Measurements from ENCODE around the gene ABHD16A.
A peak's percentile ranks its signal among the peaks of the same experiment; 100 is the strongest.

ABHD16A gene

DNA sequence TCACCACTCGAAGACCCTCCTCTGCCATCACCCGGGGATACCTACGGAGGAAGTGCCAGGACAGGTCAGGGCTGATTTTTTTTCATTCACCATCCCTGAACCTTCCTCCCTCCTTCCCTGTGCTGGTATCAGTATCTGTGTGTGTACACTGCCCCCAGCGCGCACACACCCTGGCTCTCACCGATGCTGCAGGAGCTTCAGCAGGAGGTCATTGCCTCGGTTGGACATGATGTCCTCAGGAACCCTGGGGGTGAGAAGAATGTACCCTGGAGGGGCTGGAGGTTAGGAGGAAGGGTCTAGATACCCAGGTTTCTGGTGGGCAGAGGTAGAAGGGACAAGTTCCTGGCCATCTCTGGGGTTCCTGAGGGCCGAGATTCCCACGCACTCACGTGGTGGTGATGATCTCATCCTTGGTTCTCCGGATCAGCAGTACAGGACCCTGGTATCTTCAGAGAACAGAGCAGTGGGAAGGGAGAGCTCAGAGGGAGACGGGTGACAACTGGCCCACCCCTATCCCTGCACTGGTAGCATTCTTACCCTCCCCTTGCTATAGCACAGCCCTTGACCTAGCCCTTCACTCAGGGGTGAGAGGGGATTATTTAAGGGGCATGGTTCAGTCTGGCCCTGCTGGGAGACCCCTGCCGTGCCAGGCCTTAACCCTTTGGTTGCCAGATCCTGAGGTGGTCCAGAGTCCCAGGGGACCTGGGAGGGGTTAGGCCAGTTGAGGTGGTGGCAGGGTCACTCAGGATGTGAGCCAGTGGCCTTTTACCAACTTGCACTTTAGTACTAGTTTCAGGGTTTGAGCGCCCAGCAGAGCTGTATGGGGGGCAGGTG lies 15.0 kb downstream of the ABHD16A start:
- no peak for DNase-seq

DNA sequence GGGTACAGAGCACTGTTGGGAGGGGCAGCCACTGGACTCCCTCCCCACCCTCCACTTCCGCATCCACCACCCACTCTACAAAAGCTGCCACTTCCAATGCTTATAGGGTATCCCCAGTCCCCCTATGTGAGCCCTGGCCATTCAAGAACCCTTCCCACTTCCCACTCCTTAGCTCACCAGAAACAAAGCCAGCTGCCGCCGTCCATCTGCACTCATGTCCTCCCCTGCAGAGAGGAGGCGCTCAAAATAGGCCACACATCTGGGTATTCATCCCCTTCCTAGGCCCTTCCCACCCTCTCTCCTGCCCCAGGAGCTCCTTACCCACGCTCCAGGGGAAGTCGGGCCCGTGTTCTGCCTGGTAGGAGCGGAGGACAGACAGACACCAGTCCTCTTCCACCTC lies 15.8 kb downstream of the ABHD16A start:
- no peak for DNase-seq

DNA sequence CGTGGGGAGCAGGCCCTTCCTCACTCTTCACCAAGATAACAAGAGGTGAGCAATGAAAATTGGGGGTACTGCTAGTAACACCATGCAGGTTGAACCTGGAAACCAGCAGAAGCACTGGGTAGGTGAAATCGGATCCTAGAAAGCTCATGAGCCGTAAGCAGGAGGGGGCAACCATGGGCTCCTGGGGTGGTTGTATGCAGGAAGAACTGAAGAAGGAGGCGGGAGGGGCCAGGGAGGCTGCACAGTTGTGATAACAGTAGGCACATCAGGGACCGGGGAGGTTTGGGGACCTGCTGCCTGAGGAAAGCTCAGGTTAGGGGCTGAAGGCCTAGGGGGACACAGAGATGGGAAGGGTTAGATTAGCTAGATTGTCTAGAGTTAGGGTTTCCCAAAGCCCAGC lies 16.6 kb downstream of the ABHD16A start:
- no peak for DNase-seq

DNA sequence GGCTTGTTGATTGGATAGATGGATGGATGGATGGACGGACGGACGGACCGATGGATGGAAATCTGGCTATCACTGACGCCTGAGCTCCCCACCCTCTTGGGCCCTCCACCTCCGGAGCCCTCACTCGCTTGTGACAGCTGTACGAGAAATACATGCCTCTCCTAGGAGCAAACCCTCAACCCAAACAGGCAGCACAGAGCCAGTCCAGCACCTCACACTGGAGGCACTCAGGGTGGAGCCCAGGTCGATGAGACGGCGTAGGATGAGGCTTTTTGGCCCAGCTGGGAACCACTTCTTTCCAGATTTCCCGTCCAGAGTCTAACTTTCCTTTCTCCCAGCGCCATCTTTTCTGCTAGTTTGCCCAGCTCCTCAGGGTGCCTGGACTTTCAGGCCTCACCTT lies 19.5 kb downstream of the ABHD16A start:
- no peak for DNase-seq

DNA sequence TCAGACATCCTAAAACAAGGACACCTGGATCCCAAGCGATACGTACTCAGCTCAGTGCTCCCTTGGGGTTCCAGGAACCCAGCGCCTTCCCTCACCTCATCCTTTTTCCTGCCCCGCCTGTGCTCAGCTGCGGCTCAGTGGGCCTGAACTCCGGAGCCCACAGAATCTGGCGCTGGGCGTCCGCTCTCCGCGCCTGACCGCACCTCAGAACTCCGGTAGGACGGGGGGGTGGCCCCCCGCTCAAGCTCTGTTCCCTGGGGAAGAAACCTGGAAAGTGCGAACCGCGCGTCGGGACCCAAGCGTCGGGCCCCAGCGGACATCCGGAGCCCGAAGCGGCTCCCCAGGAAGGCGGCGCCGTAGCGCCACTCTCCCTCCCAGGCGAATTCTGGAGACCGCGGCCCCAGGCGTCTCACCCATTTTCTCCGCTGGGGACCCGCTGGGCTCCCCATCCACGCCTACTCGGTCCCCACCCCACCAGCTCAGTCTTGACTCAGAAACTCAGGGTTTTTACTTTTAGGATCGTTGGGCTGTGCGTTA lies 21.9 kb downstream of the ABHD16A start:
- DNase-seq, result peak in 3 of 5 donors; percentile 26 to 40 (median 32)

DNA sequence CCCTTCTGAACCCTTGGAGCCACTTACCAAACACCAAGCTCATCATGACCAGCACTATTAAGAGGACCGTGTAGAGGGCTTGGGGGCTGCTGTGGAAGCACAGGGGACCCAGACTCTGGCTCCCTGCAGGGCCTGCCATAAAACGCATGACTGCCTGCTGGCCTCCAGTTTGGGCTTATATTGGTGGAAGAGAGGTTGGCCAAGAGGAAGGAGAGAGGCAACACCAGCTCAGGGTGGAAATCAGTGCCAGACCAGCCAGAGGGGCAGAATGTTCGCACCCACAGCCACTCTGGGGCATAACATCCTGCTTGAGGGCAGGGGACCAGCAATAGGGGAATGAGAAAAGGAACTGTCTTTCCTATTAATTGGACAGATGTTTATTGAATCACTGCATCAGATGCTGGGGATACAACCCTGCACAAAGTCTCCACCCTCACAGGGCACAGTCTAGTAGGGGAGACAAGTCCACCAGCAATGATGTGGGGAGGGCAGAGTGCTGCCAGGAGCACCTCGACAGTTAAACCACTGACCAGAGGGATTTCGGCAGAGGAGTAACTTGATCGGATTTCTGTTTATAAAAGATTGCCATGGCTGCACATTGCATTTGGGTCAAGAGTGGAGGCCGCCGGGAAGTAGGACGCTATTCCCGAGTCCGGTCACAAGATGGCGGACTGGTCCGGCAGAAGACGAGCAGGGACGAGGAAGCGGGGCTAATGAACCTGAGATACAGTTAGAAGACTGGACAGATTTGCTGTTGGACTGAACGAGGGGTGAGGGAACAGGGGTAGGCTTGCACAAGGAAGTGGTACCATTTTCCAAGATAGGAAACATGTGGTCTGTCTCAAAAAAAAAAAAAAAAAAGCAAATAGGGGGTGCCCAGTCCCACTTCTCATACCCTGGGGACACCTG lies 22.6 kb downstream of the ABHD16A start, which contains the start of gene LY6G5C:
LY6G5C (minus strand) TSS at position 842 of the 909 bp plus-strand sequence; CDS start at position 148, 694 bp downstream.
- peak; percentile 22 to 79 (median 49) for DNase-seq

DNA sequence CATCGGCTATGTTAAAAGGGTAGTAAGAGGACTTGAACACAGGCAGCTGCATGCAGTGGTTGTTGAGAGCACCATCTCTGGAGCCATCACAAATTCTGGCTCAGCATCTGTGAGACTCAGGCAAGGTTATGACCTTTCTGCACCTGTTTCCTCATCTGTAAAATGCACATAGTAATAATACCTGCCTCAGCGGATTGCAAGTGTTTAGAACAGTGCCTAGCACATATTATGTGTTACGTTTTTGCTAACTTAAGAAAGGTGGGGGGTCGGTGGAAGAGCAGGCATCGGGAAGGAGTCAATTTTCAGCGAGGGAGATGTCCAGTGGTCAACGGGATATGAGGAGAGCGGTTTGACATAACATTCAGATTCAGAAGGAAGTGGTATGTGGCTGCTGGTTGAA lies 25.2 kb downstream of the ABHD16A start:
- DNase-seq, result no peak

DNA sequence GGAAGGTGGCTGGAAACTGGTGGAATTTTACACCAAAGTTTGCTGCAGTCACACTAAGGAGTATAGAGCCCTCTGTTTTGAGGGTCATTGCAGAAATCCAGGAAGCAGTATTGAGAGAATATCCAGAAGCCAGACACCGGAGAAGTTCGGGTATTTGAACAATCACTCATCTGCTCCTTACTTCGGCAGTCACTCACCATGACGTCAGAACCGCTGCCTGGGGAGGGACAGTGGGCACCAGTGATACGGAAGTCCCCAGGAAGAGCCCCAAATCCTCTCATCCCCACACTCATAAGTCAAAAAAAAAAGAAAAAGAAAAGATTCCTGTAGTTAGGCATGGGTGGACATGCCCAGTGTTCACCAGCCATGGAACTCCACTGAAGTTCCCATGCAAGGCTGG lies 26.2 kb downstream of the ABHD16A start:
- DNase-seq, result no peak

DNA sequence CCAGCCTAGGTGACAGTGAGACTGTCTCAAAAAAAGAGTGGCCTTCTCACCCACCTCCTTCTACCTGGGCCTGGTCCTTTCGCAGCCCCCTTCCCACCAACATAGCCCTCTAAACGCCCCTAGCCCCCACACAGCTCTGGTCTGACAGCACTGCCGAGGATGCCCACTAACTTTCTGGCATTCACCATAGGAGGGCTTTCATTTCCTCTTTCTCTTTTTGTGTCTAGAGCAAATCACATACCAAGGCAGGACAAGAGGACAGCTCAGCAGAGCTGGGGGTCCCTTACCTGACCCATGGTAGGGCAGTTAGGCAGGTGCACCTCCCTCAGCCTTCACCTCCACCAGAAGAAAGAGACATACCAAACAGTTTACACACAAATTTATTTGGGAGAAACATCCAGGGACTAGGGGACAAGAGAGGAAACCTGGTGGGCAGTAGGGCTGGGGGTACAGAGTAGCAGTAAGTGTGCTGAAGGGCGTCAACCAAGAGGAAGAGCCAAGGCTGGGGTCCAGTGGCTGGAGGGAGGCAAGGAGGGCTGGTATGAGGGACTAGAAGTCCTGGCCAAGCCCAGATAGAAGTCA lies 26.7 kb downstream of the ABHD16A start:
- no peak for DNase-seq

DNA sequence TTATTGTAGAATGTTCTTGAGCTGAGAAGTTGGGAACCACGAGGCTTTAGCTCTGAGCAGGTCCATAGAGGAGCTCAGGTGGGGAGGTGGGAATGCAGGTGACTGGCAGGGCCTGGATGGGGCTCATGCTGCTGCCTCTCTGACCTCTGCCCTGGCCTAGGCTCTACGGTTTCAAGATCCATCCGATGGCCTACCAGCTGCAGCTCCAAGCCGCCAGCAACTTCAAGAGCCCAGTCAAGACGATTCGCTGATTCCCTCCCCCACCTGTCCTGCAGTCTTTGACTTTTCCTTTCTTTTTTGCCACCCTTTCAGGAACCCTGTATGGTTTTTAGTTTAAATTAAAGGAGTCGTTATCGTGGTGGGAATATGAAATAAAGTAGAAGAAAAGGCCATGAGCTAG lies 33.4 kb downstream of the ABHD16A start, which contains the start of gene LY6G5B:
LY6G5B (plus strand) TSS at position 301 of the 400 bp plus-strand sequence. CDS start 975 bp downstream, outside the sequence.
- DNase-seq, result no peak

DNA sequence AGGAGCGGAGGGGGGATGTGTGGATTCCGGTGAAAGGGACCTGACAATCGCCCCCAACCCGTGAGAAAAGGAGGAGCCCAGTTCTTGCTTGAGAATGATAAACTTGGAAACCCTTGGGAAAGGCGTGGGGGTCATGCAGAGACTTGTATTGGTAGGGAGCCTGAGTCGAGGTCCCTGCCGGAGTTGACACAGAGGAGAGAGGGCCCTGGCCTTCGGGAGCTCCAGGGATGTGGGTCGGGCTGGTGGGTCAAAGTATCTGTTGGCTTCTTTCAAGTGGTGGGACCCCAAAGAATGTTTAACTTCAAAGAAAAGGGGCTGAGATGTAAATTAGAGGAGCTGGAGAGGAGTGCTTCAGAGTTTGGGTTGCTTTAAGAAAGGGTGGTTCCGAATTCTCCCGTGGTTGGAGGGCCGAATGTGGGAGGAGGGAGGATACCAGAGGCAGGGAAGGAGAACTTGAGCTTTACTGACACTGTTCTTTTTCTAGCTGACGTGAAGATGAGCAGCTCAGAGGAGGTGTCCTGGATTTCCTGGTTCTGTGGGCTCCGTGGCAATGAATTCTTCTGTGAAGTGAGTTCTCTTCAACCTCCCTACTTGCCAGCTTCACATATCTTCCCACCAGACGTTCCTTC lies 36.7 kb downstream of the ABHD16A start:
- no peak for DNase-seq

DNA sequence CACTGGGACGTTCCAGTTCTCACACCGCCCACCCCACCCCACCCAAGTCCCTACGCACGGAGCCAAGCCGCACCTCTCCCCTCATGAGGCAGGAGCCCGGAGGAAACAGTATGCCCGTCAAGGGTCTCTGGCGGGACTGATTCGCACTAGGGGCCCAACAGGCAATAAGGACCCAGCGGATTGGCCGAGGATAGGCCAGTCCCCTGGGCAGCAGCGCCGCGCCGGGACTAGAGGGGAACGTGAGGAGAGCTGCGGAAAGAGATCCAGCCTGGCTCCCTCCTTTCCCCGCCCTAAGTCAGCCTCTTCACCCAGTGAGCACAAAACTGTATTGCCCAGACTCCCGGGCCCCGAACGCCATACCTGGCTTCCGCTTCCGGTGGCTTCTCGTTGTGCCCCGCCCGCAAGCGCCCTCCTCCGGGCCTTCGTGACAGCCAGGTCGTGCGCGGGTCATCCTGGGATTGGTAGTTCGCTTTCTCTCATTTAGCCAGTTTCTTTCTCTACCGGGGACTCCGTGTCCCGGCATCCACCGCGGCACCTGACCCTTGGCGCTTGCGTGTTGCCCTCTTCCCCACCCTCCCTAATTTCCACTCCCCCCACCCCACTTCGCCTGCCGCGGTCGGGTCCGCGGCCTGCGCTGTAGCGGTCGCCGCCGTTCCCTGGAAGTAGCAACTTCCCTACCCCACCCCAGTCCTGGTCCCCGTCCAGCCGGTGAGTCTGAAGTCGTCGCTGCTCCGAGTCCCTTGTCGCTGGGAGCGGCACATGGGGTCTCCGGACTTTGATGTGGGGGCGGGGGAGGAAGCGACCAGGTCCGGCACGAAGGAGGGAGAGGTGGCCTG lies 37.4 kb downstream of the ABHD16A start, which contains the start of gene CSNK2B:
CSNK2B (plus strand) TSS at position 580 of the 836 bp plus-strand sequence. CDS start 752 bp downstream, outside the sequence.
- DNase-seq, result peak; percentile 97 to 99 (median 98)

DNA sequence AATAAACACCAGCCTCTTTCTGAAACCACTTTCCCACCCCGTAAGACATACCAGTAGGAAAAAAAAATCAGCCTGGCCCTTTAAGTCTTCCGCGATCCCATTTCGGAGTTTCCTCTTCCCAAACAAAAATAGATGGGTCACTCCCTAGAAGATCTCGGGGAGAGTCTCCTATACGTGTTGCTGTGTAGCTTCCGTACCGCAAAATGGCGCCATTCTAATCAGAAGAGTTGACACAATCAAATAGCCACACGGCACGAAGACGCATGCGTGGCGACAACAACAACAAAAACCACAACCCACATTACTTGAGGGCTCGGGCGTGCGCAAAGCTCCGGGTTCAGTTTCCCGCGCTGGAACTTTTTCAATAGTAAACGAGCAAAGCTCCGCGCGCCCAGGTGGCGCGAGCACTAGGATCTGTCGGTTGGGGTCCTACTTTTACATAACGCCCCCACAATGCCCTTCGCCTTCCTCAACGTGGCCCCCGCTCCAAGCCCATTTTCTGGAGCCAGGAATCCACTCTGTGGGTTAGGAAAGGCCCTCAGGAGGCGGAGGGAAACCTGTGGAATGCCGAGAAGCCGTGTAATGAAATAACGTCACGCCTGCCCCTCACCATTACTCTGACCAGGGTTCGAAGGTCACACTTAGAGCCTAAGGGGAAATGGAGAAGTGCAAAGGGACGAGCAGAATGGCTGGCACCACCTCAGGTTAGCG lies 38.2 kb downstream of the ABHD16A start, which contains the start of gene GPANK1:
GPANK1 (minus strand) TSS at position 208 of the 711 bp plus-strand sequence. CDS start 519 bp downstream, outside the sequence.
- peak; percentile 76 to 95 (median 84) for DNase-seq

DNA sequence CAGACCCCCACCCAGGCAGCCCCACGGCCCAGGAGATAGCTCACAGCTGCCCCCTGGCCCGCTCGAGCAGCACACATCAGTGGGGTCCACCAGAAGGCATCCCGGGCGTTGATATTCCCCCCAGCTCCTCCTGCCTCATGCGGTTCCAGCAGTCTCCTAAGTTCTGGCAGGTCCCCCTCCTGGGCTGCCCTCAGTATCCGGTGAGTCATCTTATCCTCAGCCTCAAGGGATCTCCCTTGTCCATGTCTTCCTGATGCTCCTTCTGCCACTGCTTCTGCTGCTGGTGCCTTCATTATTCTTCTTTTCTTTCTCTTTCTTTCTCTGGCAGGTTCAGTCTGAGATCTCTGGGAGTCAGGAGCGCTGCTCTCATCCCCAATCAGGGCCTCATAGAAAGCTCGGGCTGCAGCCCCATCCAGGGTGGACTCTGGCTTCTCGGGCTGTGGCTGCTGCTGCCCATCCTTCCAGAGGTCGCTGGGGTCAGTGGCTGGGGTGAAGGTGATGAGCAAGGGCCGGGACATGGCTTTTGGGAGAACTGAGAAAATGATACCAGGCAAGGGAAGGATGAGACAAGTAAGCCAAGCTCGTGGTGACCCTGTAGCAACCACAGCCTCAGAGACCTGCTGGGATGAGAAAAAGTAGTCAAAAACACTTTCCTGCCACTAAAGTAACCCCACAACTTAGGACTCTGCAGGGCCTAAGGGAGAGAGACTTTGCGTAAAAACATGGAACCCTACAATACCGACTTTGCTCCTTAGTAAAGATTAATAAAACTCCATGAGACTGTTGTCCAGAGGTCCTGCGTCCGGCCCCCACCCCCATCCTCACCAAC lies 38.9 kb downstream of the ABHD16A start:
- DNase-seq, result no peak

DNA sequence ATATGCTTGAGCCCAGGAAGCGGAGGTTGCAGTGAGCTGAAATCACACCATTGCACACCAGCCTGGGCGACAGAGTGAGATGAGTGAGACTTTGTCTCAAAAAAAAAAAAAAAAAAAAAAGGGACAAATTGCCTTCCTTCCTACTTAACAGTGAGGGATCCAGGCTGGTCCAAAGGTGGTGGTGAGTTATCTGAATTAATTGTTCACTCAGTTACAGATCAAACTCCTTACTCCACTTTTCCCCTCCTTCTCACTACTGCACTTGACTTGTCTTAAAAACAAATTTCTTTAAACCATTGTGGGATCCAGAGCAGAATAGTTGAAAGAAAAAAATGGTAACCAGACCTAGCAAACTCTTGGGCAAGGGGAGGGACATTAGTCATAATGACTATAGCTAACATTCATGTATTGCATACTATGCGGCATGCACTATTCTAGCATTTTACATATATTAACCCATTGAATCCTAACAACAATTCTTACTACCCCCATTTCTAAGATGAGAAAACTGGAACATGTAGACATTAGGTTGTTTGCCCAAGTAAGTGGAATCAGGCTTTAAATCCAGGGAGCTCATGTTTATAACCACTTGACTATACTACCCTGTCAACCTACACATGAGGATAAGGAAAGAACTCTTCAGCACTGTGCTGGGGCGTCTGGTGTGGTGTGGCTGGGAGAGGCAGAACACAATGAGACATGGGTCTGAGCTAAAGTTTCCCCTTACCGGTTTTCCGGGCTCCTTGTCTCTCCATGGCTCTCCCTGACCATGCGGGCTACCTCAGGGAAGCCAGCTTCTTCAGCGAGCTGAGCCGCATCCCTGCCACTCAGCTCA lies 39.8 kb downstream of the ABHD16A start:
- no peak for DNase-seq

DNA sequence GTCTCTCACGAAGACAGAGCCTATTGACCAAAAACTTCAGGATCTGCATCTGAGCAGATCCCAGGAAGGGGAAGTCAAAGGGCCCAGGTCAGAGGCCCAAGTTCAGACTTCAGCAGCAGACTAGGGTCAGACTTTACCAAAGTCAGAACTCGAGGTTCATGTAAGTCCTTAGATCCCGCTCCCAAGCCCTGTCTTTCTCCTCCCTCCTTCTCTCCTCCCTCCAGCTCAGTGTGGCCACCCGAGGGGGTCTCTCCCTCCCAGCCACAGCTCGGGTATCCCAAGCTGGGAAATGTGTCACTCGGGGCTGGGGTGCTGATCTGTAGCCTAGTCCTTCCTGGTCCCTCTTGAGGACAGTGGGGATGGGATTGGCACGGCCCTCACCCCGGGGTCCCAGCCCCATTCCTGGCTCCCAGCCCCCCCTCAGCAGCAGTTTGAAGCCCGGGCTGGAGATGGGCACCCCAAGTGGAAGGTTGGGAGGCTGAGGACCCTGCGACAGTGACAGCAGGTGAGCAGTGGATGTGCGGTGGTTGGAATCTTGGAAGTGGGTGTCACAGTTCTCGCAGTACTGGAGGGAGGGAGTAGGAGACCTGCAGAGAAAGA lies 40.9 kb downstream of the ABHD16A start:
- DNase-seq, result no peak

DNA sequence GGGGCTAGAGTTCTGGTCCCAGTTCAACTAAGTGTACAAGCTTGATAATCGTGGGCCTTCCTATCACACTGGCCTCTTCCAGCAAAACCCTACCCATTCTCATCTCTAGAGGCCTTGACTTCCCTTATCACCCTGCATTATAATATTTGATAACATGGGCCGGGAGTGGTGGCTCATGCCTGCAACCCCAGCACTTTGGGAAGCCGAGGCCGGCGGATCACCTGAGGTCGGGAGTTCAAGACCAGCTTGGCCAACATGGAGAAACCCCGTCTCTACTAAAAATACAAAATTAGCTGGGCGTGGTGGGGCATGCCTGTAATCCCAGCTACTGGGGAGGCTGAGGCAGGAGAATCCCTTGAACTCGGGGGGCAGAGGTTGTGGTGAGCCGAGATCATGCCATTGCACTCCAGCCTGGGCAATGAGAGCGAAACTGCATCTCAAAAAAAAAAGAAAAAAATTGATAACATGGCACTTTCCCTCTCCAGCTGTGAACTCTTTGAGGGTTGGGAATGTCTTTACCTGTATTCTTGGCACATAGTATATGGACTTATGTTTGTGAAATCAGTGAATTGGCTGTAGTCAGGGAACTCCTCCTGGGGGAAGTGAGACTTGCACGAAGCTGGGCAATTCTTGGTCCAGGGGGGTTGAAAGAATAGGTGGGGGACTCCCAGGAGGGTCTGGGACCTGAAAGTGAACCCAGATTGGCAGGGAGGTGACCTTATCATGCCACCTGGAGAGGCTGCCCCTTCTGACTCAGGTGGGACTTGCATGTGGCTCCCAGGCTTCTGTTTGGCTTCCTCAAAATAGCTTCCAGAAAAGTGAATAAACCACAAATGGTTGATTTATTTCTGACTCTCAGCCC lies 41.6 kb downstream of the ABHD16A start:
- no peak for DNase-seq
